ELR (cell line): Measurements from ENCODE around the gene PARP11.
A peak's percentile ranks its signal among the peaks of the same experiment; 100 is the strongest.

Experiments
- DNase-seq: peaks from one replicate; pipeline ENCODE4 v3.0.0-alpha.2; 2015; ENCODE audit warnings: low read depth

Gene PARP11

GRCh38 chr12:3821441-3821840 is 51.8 kb downstream of the PARP11 start:
- no peak for DNase-seq

GRCh38 chr12:3820122-3820521 is 53.1 kb downstream of the PARP11 start:
- DNase-seq = peak; percentile 65

- no peak for DNase-seq
Observed at GRCh38 chr12:3816266-3816665, 56.9 kb downstream of the PARP11 start.

GRCh38 chr12:3815094-3815766 is 58.0 kb downstream of the PARP11 start:
- DNase-seq = no peak

GRCh38 chr12:3810540-3810939 is 62.7 kb downstream of the PARP11 start:
- no peak for DNase-seq

GRCh38 chr12:3810016-3810370 is 63.2 kb downstream of the PARP11 start:
- DNase-seq = no peak

- DNase-seq = no peak
Observed at GRCh38 chr12:3809357-3810015, 63.7 kb downstream of the PARP11 start.

- DNase-seq = no peak
Observed at GRCh38 chr12:3805077-3805476, 68.1 kb downstream of the PARP11 start.

- DNase-seq = peak; percentile 79
Observed at GRCh38 chr12:3803865-3804472, 69.2 kb downstream of the PARP11 start.

GRCh38 chr12:3802721-3803120 is 70.5 kb downstream of the PARP11 start:
- DNase-seq = no peak

GRCh38 chr12:3797531-3798048 is 75.6 kb downstream of the PARP11 start:
- peak; percentile 32 for DNase-seq

- DNase-seq = no peak
Observed at GRCh38 chr12:3795492-3796133, 77.6 kb downstream of the PARP11 start.

GRCh38 chr12:3795066-3795465 is 78.1 kb downstream of the PARP11 start:
- peak; percentile 8 for DNase-seq

GRCh38 chr12:3792623-3793288 is 80.4 kb downstream of the PARP11 start:
- no peak for DNase-seq

- no peak for DNase-seq
Observed at GRCh38 chr12:3791256-3791874, 81.8 kb downstream of the PARP11 start.

GRCh38 chr12:3790642-3791041 is 82.6 kb downstream of the PARP11 start:
- DNase-seq = no peak

- DNase-seq = no peak
Observed at GRCh38 chr12:3789838-3790237, 83.4 kb downstream of the PARP11 start.

- DNase-seq = peak; percentile 68
Observed at GRCh38 chr12:3777206-3777809, 95.9 kb downstream of the PARP11 start.

GRCh38 chr12:3775385-3776035 is 97.7 kb downstream of the PARP11 start:
- no peak for DNase-seq

GRCh38 chr12:3772380-3772779 is 100.8 kb downstream of the PARP11 start:
- DNase-seq = peak; percentile 73

- no peak for DNase-seq
Observed at GRCh38 chr12:3771853-3772252, 101.3 kb downstream of the PARP11 start.
